Caco-2 (cell line): ENCODE measurements around the gene MAP4K1. TPM values are rescaled to one million over a fixed set of nuclear protein-coding genes. Genes with fewer than 3 reads are reported as not detected.

Experiments used
- BruUV-seq: library from RNA; stranded (reverse); fragments of 400-500 nt; replicated peaks from 2 replicates; lab custom pipeline; 2021; lab: Mats Ljungman, UMichigan
- CTCF ChIA-PET: fragments of 300-600 bp; sonication (Branson Sonifier 250); formaldehyde crosslinking; loops from one replicate; lab custom pipeline; 2022; ENCODE audit warnings: antibody characterized with exemption; lab: Charles Lee
- POLR2A ChIA-PET: fragments of 300-600 bp; sonication (Branson Sonifier 250); formaldehyde crosslinking; loops from one replicate; lab custom pipeline; 2022; ENCODE audit warnings: antibody characterized with exemption; lab: Charles Lee
- DNase-seq, 2 experiments: peaks; one replicate each; pipeline versions ENCODE4 v3.0.0 to v3.0.0-alpha.2; 2020 to 2022
- H3K27me3 ChIP-seq: replicated peaks from 2 replicates; pipeline ENCODE4 v1.6.0; 2011; ENCODE audit warnings: low read length; ENCODE audit not compliant: control insufficient read depth, insufficient read depth
- H3K36me3 ChIP-seq: 2 replicates; pipeline ENCODE4 v1.5.1; 2011; ENCODE audit warnings: low read length; ENCODE audit not compliant: control insufficient read depth, insufficient read depth
- H3K4me1 ChIP-seq: fragments of 250-450 bp; sonication (Bioruptor Pico); 2 replicates; pipeline ENCODE4 v1.5.1; 2020; ENCODE audit warnings: mild to moderate bottlenecking
- H3K4me3 ChIP-seq: 2 replicates; pipeline ENCODE4 v1.5.1; 2011; ENCODE audit warnings: low read depth, mild to moderate bottlenecking, control low read depth, low read length
- H3K9me3 ChIP-seq: fragments of 250-450 bp; sonication (Bioruptor Pico); 2 replicates; pipeline ENCODE4 v1.5.1; 2020; ENCODE audit warnings: mild to moderate bottlenecking, moderate library complexity
- H3K27ac Mint-ChIP-seq: one replicate; pipeline ENCODE4 v1.8.0; 2022; ENCODE audit warnings: mixed read lengths; ENCODE audit not compliant: unreplicated experiment
- H3K27me3 Mint-ChIP-seq: one replicate; pipeline ENCODE4 v1.8.0; 2022; ENCODE audit warnings: mixed read lengths; ENCODE audit not compliant: insufficient read depth, unreplicated experiment
- H3K36me3 Mint-ChIP-seq: one replicate; pipeline ENCODE4 v1.8.0; 2022; ENCODE audit warnings: mild to moderate bottlenecking, mixed read lengths; ENCODE audit not compliant: insufficient read depth, unreplicated experiment
- H3K4me1 Mint-ChIP-seq: one replicate; pipeline ENCODE4 v1.8.0; 2022; ENCODE audit warnings: low read depth, mixed read lengths; ENCODE audit not compliant: unreplicated experiment
- H3K4me3 Mint-ChIP-seq: one replicate; pipeline ENCODE4 v1.8.0; 2022; ENCODE audit warnings: mild to moderate bottlenecking, moderate library complexity, mixed read lengths; ENCODE audit not compliant: unreplicated experiment
- H3K9me3 Mint-ChIP-seq: one replicate; pipeline ENCODE4 v1.8.0; 2022; ENCODE audit warnings: mixed read lengths; ENCODE audit not compliant: unreplicated experiment
- CTCF ChIP-seq, 2 experiments: fragments of 200-600 bp in 1 of 2; IDR thresholded peaks; 1 replicate in 1 of 2; 2 replicates in 1 of 2; pipeline versions ENCODE4 v1.5.1 to v1.8.0; 2011 to 2022; ENCODE audit warnings: antibody characterized with exemption in 1 of 2, control low read depth in 1 of 2, inconsistent platforms in 1 of 2, low read depth in 1 of 2, low read length in 1 of 2, mild to moderate bottlenecking in 1 of 2, moderate library complexity in 1 of 2; ENCODE audit not compliant: insufficient read depth in 1 of 2, severe bottlenecking in 1 of 2, unreplicated experiment in 1 of 2
- intact Hi-C: fragments of 100-400 bp; cut with micrococcal nuclease; formaldehyde crosslinking; loops from one replicate; pipeline ENCODE4 v1.10.0; 2022; ENCODE audit not compliant: unreplicated experiment
- total RNA-seq: library from RNA; stranded (reverse); gene quantifications from 2 replicates; pipeline ENCODE4 v1.2.3, GENCODE V29; 2022

MAP4K1 gene
- total RNA-seq, 1 experiment from 2014 or later, result 1.7 TPM

GRCh38 chr19:38538793-38539528 is 78.8 kb downstream of the MAP4K1 start:
- BruUV-seq, result no TSS peak
- peaks cover 26% of the 10 kb centered on the region for H3K9me3 Mint-ChIP-seq
- no peaks in the 10 kb centered on the region for H3K4me1 Mint-ChIP-seq
- peaks cover 16% of the 10 kb centered on the region for H3K9me3 ChIP-seq
- no peak overlapping the region for H3K4me3 ChIP-seq
- H3K36me3 ChIP-seq, result no peaks in the 10 kb centered on the region
- H3K4me1 ChIP-seq, result 0 out of 2 replicates have a peak, but pooled peaks cover 1% of the 10 kb centered on the region
- no peak for DNase-seq
- ChIA-PET POLR2A (no interaction called here), CTCF (no interaction called here)
- H3K4me3 Mint-ChIP-seq, result no peak overlapping the region
- no peak for TF ChIP-seq CTCF (IDR thresholded peaks at IDR 0.05; ENCODE audit: insufficient read depth in 1 of 2, low read depth in 1 of 2, low read length in 1 of 2, severe bottlenecking in 1 of 2, unreplicated experiment in 1 of 2)
- no peak overlapping the region for H3K27ac Mint-ChIP-seq
- intact Hi-C loops, result no loop called here
- H3K27me3 ChIP-seq, result no peaks in the 10 kb centered on the region; the same call in none of the 2 replicates
- H3K27me3 Mint-ChIP-seq, result peaks cover 4% of the 10 kb centered on the region
- H3K36me3 Mint-ChIP-seq, result no peaks in the 10 kb centered on the region

GRCh38 chr19:38538386-38538785 is 79.4 kb downstream of the MAP4K1 start:
- DNase-seq, result no peak
- Histone ChIP-seq H3K36me3 (no peaks in the 10 kb centered on the region), H3K4me1 (no peaks in the 10 kb centered on the region), H3K27me3 (no peaks in the 10 kb centered on the region; the same call in none of the 2 replicates), H3K9me3 (peaks cover 16% of the 10 kb centered on the region), H3K4me3 (no peak overlapping the region)
- no TSS peak for BruUV-seq
- intact Hi-C loops, result no loop called here
- no peak for TF ChIP-seq CTCF (IDR thresholded peaks at IDR 0.05; ENCODE audit: insufficient read depth in 1 of 2, low read depth in 1 of 2, low read length in 1 of 2, severe bottlenecking in 1 of 2, unreplicated experiment in 1 of 2)
- Mint-ChIP-seq H3K4me3 (no peak overlapping the region), H3K4me1 (no peaks in the 10 kb centered on the region), H3K9me3 (peaks cover 26% of the 10 kb centered on the region), H3K27me3 (peaks cover 4% of the 10 kb centered on the region), H3K27ac (no peak overlapping the region), H3K36me3 (no peaks in the 10 kb centered on the region)
- ChIA-PET POLR2A (no interaction called here), CTCF (no interaction called here)

Other genes with a start within 250 kb of the MAP4K1 start
- gene PSMD8, start 243.4 kb downstream of the MAP4K1 start, total RNA-seq, result 264 and 274 TPM in 2 replicates
- gene GGN, start 229.9 kb downstream of the MAP4K1 start, total RNA-seq, result 0.79 TPM in 1 of 2 replicates, not detected in the other
- gene SPRED3, start 229.3 kb downstream of the MAP4K1 start, total RNA-seq, result 2.9 and 3.5 TPM in 2 replicates
- 17.3 and 19.7 TPM in 2 replicates for gene FAM98C, start 214.9 kb downstream of the MAP4K1 start, total RNA-seq
- gene RASGRP4, start 191.7 kb downstream of the MAP4K1 start, total RNA-seq, result not detected in 2 replicates
- 5.6 and 5.9 TPM in 2 replicates for gene RYR1, start 184.3 kb downstream of the MAP4K1 start, total RNA-seq
- gene EIF3K, start 1.2 kb upstream of the MAP4K1 start, total RNA-seq, result 354 and 380 TPM in 2 replicates
- gene ACTN4, start 29.7 kb upstream of the MAP4K1 start, total RNA-seq, result 605 and 658 TPM in 2 replicates
- gene CAPN12, start 126.5 kb upstream of the MAP4K1 start, total RNA-seq, result 8.8 and 11.0 TPM in 2 replicates
- not detected in 2 replicates for gene LGALS7, start 155.6 kb upstream of the MAP4K1 start, total RNA-seq
- gene LGALS7B, start 171.2 kb upstream of the MAP4K1 start, total RNA-seq, result not detected in 2 replicates
- 1.6 and 2.2 TPM in 2 replicates for gene LGALS4, start 195.0 kb upstream of the MAP4K1 start, total RNA-seq
- 150 and 163 TPM in 2 replicates for gene ECH1, start 213.8 kb upstream of the MAP4K1 start, total RNA-seq
- gene HNRNPL, start 232.0 kb upstream of the MAP4K1 start, total RNA-seq, result 443 and 446 TPM in 2 replicates